HG02623 (cell line): ENCODE data around the gene TET1.
A peak's percentile ranks its signal among the peaks of the same experiment; 100 is the strongest.
"Not testable (repeated sequence)": the region's sequence is repeated elsewhere in the genome, so short reads cannot be mapped to it uniquely, and the experiment has no call there.

Source experiments
- ATAC-seq: cut with Tn5 transposase; IDR thresholded peaks from one replicate; pipeline ENCODE4 v1.9.1; 2021; ENCODE audit warnings: moderate library complexity; ENCODE audit not compliant: unreplicated experiment

Gene TET1

GRCh38 chr10:68696018-68696417, 135.9 kb downstream of the TET1 start:
- ATAC-seq = no peak

- ATAC-seq = no peak
These were observed 137.0 kb downstream of the TET1 start for GRCh38 chr10:68697106-68697505.

GRCh38 chr10:68700197-68700596, 140.1 kb downstream of the TET1 start:
- ATAC-seq = no peak

GRCh38 chr10:68705548-68705947, 145.4 kb downstream of the TET1 start:
- no peak for ATAC-seq

GRCh38 chr10:68708987-68709386, 148.8 kb downstream of the TET1 start:
- ATAC-seq = not testable (repeated sequence)

GRCh38 chr10:68713065-68713464, 152.9 kb downstream of the TET1 start:
- not testable (repeated sequence) for ATAC-seq

GRCh38 chr10:68717435-68717834, 157.3 kb downstream of the TET1 start:
- ATAC-seq = no peak

GRCh38 chr10:68720793-68721672, 160.9 kb downstream of the TET1 start, which contains the start of gene CCAR1:
Gene CCAR1, plus strand, starts transcription at chr10:68721239. Its CDS starts 1,266 bp downstream, at chr10:68722505.
- ATAC-seq = peak; percentile 97

- ATAC-seq = no peak
These were observed 161.7 kb downstream of the TET1 start for GRCh38 chr10:68721673-68722335.

- no peak for ATAC-seq
These were observed 164.9 kb downstream of the TET1 start for GRCh38 chr10:68725016-68725415.

GRCh38 chr10:68727146-68727545, 167.0 kb downstream of the TET1 start:
- no peak for ATAC-seq

- ATAC-seq = no peak
These were observed 172.5 kb downstream of the TET1 start for GRCh38 chr10:68732651-68733050.

GRCh38 chr10:68734349-68734748, 174.2 kb downstream of the TET1 start:
- ATAC-seq = no peak

- no peak for ATAC-seq
These were observed 175.0 kb downstream of the TET1 start for GRCh38 chr10:68735119-68735518.

GRCh38 chr10:68735739-68736138, 175.6 kb downstream of the TET1 start:
- ATAC-seq = not testable (repeated sequence)

- ATAC-seq = not testable (repeated sequence)
These were observed 180.5 kb downstream of the TET1 start for GRCh38 chr10:68740676-68741075.

- no peak for ATAC-seq
These were observed 182.3 kb downstream of the TET1 start for GRCh38 chr10:68742397-68742796.
